Trophoblast cell (in vitro differentiated cells and primary cell): Measurements from ENCODE around the gene ABCA8.

ENCODE experiments used
- DNase-seq, 2 donors: peaks; one replicate each; pipeline ENCODE4 v3.0.0-alpha.2; 2016
- H2AFZ ChIP-seq: 2 replicates; pipeline ENCODE4 v1.6.1; 2013; ENCODE audit warnings: low read length, moderate library complexity, mild to moderate bottlenecking; ENCODE audit not compliant: insufficient read depth, poor library complexity
- H2AK5ac ChIP-seq: 2 replicates; pipeline ENCODE4 v1.6.1; 2013; ENCODE audit warnings: mild to moderate bottlenecking, low read length
- H2BK120ac ChIP-seq: 2 replicates; pipeline ENCODE4 v1.6.1; 2013; ENCODE audit warnings: low read length, mild to moderate bottlenecking, moderate library complexity; ENCODE audit not compliant: insufficient read depth, poor library complexity
- H2BK12ac ChIP-seq: 2 replicates; pipeline ENCODE4 v1.6.1; 2013; ENCODE audit warnings: mild to moderate bottlenecking, low read length, moderate library complexity
- H2BK5ac ChIP-seq: 2 replicates; pipeline ENCODE4 v1.6.1; 2013; ENCODE audit warnings: low read length, low read depth, moderate library complexity, mild to moderate bottlenecking; ENCODE audit not compliant: poor library complexity
- H3K14ac ChIP-seq: 2 replicates; pipeline ENCODE4 v1.6.1; 2013; ENCODE audit warnings: mild to moderate bottlenecking, low read length
- H3K18ac ChIP-seq: 2 replicates; pipeline ENCODE4 v1.6.1; 2013; ENCODE audit warnings: mild to moderate bottlenecking, low read length
- H3K23ac ChIP-seq: 2 replicates; pipeline ENCODE4 v1.6.1; 2013; ENCODE audit warnings: low read length
- H3K27ac ChIP-seq: 2 replicates; pipeline ENCODE4 v1.5.1; 2013; ENCODE audit warnings: low read depth, mild to moderate bottlenecking, inconsistent platforms, low read length, moderate library complexity
- H3K27me3 ChIP-seq: 2 replicates; pipeline ENCODE4 v1.6.1; 2013; ENCODE audit warnings: inconsistent platforms, mild to moderate bottlenecking, low read length, moderate library complexity; ENCODE audit not compliant: insufficient read depth
- H3K36me3 ChIP-seq, 2 experiments: 1 replicate in 1 of 2; 2 replicates in 1 of 2; pipeline ENCODE4 v1.6.1; 2013; ENCODE audit warnings: low read length in 2 of 2, mild to moderate bottlenecking in 2 of 2, moderate library complexity in 1 of 2; ENCODE audit not compliant: insufficient read depth in 2 of 2, control insufficient read depth in 1 of 2
- H3K4ac ChIP-seq: 2 replicates; pipeline ENCODE4 v1.6.1; 2013; ENCODE audit warnings: low read depth, mild to moderate bottlenecking, low read length, moderate library complexity
- H3K4me1 ChIP-seq, 2 experiments: 1 replicate in 1 of 2; 2 replicates in 1 of 2; pipeline ENCODE4 v1.6.1; 2013; ENCODE audit warnings: low read length in 2 of 2, mild to moderate bottlenecking in 2 of 2, moderate library complexity in 1 of 2; ENCODE audit not compliant: insufficient read depth in 2 of 2, control insufficient read depth in 1 of 2
- H3K4me2 ChIP-seq: 2 replicates; pipeline ENCODE4 v1.6.1; 2013; ENCODE audit warnings: inconsistent platforms, mild to moderate bottlenecking, low read length, moderate library complexity
- H3K4me3 ChIP-seq: 2 replicates; pipeline ENCODE4 v1.5.1; 2013; ENCODE audit warnings: mild to moderate bottlenecking, low read depth, low read length, inconsistent platforms
- H3K79me1 ChIP-seq: one replicate; pipeline ENCODE4 v1.6.1; 2013; ENCODE audit warnings: low read length
- H3K79me2 ChIP-seq: 2 replicates; pipeline ENCODE4 v1.6.1; 2013; ENCODE audit warnings: low read length, mild to moderate bottlenecking; ENCODE audit not compliant: control insufficient read depth, insufficient read depth, poor library complexity
- H3K9ac ChIP-seq: 2 replicates; pipeline ENCODE4 v1.6.1; 2013; ENCODE audit warnings: mild to moderate bottlenecking, low read length
- H3K9me3 ChIP-seq: 2 replicates; pipeline ENCODE4 v1.6.1; 2013; ENCODE audit warnings: low read depth, mild to moderate bottlenecking, control low read depth, inconsistent platforms, low read length; ENCODE audit not compliant: insufficient read depth
- H4K12ac ChIP-seq: 2 replicates; pipeline ENCODE4 v1.6.1; 2013; ENCODE audit warnings: low read depth, mild to moderate bottlenecking, low read length, moderate library complexity
- H4K8ac ChIP-seq: 2 replicates; pipeline ENCODE4 v1.6.1; 2013; ENCODE audit warnings: low read depth, mild to moderate bottlenecking, low read length, moderate library complexity
- H4K91ac ChIP-seq: one replicate; pipeline ENCODE4 v1.6.1; 2013; ENCODE audit warnings: low read depth, mild to moderate bottlenecking, low read length, moderate library complexity
- WGBS: extraction: QIAGEN DNeasy Blood & Tissue Kit; methylation state at CpG from one replicate; pipeline ENCODE4 v1.1.7; 2013; ENCODE audit warnings: missing lambda C conversion rate; ENCODE audit not compliant: insufficient read length, insufficient coverage; ENCODE audit errors: extremely low coverage; 5-methylcytosine and 5-hydroxymethylcytosine counted together

Gene ABCA8

DNA sequence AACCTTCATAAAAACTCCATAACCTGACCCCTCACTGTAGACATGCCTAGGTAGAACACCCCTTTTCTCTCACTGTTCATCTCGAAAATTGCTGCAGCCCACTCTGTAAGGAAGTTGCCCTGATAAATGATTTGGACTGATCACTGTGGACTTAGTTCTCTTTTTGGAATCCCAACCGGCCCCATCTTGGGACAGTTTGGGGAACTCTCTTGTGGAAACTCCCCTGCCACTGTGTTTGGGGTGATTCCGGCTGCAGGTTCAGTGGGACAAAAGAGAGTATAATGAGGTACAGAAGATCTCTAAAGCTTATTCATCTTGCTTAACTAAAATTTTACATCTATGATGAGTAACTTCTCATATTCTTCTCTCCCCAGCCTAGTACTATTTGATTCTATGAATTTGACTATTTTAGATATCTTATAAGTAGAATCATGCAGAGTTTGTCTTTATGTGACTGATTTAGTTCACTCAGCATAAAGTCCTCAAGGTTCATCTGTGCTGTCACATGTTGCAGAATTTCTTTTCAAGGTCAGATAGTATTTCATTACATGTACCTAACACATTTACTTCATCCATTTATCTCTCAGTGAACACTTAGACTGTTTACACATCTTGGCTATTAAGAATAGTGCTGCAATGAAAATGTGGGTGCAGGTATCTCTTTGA lies 84.9 kb downstream of the ABCA8 start:
- no peaks in the 10 kb centered on the region for H3K27me3 ChIP-seq
- no peak overlapping the region for H3K18ac ChIP-seq
- H3K79me2 ChIP-seq = no peaks in the 10 kb centered on the region
- H3K79me1 ChIP-seq = no peaks in the 10 kb centered on the region
- no peak for DNase-seq
- no peak overlapping the region for H3K23ac ChIP-seq
- no peak overlapping the region for H4K91ac ChIP-seq
- no peak overlapping the region for H2AFZ ChIP-seq
- no peak overlapping the region for H4K12ac ChIP-seq
- H2BK5ac ChIP-seq = no peak overlapping the region
- WGBS = no CpG with 5 or more reads among the region's 3 CpGs
- no peaks in the 10 kb centered on the region for H3K4me1 ChIP-seq
- H3K4me3 ChIP-seq = no peak overlapping the region
- no peak overlapping the region for H2BK12ac ChIP-seq
- H4K8ac ChIP-seq = no peak overlapping the region
- no peak overlapping the region for H2AK5ac ChIP-seq
- H3K9me3 ChIP-seq = no peaks in the 10 kb centered on the region
- no peak overlapping the region for H3K9ac ChIP-seq
- H3K14ac ChIP-seq = no peak overlapping the region
- no peaks in the 10 kb centered on the region for H3K36me3 ChIP-seq
- H3K4me2 ChIP-seq = no peak overlapping the region
- no peak overlapping the region for H3K4ac ChIP-seq
- H3K27ac ChIP-seq = no peak overlapping the region
- no peak overlapping the region for H2BK120ac ChIP-seq

DNA sequence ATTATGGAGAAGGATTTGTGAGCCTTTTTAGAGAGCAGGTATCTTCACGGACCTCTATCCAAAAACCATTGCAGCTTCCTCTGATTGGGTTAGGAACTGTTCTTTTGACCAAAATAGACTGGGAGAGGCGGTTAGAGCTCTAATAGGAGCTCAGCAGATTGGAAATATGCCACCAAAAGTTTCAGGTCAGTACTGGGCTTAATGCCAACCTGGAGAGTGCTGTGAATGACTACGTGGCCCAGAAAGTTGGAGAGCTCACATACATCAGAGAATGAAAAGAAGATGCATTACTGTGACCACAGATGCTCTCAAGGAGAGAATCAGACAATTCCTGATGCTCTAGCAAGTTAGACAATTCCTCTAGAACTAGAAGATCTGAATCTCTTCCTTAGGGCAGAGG lies 86.5 kb downstream of the ABCA8 start:
- Histone ChIP-seq H3K79me1 (no peaks in the 10 kb centered on the region), H4K8ac (no peak overlapping the region), H3K4ac (no peak overlapping the region), H2BK12ac (no peak overlapping the region), H3K4me3 (no peak overlapping the region), H3K27ac (no peak overlapping the region), H3K9ac (no peak overlapping the region), H3K14ac (no peak overlapping the region), H2AK5ac (no peak overlapping the region), H3K79me2 (no peaks in the 10 kb centered on the region), H2BK120ac (no peak overlapping the region), H4K91ac (no peak overlapping the region), H3K4me2 (no peak overlapping the region), H4K12ac (no peak overlapping the region), H3K18ac (no peak overlapping the region), H3K4me1 (no peaks in the 10 kb centered on the region), H2BK5ac (no peak overlapping the region), H2AFZ (no peak overlapping the region), H3K9me3 (no peaks in the 10 kb centered on the region), H3K27me3 (no peaks in the 10 kb centered on the region), H3K23ac (no peak overlapping the region), H3K36me3 (no peaks in the 10 kb centered on the region)
- no peak for DNase-seq
- WGBS = no CpG with 5 or more reads among the region's 3 CpGs

DNA sequence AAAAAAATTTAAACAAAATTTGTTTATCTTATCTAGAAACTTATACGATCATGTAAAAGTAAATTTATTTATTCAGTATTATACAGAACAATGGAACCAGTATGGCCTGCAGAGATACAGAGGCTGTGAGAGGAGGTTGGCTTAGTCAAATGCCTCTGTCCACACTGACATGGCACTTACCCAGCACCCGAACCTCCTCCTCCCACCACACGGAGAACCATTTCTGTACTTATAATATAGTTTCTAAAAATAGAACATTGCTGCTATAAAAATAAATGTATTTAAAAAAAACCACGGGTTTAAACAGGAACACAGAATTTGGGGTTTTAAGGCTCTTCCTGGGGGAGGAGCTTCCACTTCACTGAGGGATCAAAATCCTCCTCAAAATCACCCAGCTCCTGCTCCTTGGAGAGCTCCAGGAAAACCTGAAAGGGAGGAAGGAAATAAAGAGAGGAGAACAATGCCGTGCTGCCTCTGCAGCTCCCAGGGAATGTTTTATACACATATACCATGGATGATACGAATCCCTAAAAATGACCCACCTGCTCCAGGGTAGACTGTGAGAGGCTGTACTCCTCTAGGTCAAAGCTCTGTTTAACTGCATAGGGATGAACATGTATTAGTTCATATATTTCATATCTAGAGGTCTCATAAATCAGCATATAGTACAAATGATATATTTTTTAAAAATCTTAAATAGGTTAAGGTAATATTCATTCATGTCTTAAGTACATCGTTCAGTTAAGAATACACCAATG lies 87.3 kb downstream of the ABCA8 start:
- H3K18ac ChIP-seq = no peak overlapping the region
- H2AFZ ChIP-seq = no peak overlapping the region
- H2BK12ac ChIP-seq = no peak overlapping the region
- H3K79me2 ChIP-seq = no peaks in the 10 kb centered on the region
- H3K4me3 ChIP-seq = no peak overlapping the region
- no peak overlapping the region for H3K4me2 ChIP-seq
- H3K14ac ChIP-seq = no peak overlapping the region
- no peaks in the 10 kb centered on the region for H3K36me3 ChIP-seq
- H3K4ac ChIP-seq = no peak overlapping the region
- no peaks in the 10 kb centered on the region for H3K4me1 ChIP-seq
- no peak overlapping the region for H2BK120ac ChIP-seq
- H3K27me3 ChIP-seq = no peaks in the 10 kb centered on the region
- H4K91ac ChIP-seq = no peak overlapping the region
- H4K12ac ChIP-seq = no peak overlapping the region
- H3K27ac ChIP-seq = no peak overlapping the region
- H4K8ac ChIP-seq = no peak overlapping the region
- no peaks in the 10 kb centered on the region for H3K79me1 ChIP-seq
- no peaks in the 10 kb centered on the region for H3K9me3 ChIP-seq
- no peak overlapping the region for H2AK5ac ChIP-seq
- DNase-seq = no peak
- H3K9ac ChIP-seq = no peak overlapping the region
- WGBS = no CpG with 5 or more reads among the region's 7 CpGs
- H3K23ac ChIP-seq = no peak overlapping the region
- no peak overlapping the region for H2BK5ac ChIP-seq

DNA sequence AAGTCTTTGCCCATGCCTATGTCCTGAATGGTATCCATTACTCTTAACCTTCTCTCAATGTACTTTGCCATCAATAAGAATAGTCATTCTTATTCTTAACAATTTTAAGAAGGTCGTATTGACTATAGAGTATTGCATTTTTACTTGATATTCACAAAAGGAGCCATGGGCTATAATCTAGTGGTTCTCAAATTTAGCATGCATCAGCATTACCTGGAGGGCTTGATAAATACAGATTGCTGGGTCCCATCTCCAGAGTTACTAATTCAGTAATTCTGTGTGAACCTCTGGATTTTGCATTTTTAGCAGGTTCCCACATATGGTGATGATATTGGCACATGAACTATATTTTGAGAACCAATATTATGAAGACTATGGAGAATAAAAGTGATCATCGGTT lies 89.6 kb downstream of the ABCA8 start:
- no peak overlapping the region for H3K4ac ChIP-seq
- no peak overlapping the region for H4K8ac ChIP-seq
- H3K79me2 ChIP-seq = no peaks in the 10 kb centered on the region
- no peak overlapping the region for H3K4me2 ChIP-seq
- H3K79me1 ChIP-seq = no peaks in the 10 kb centered on the region
- no peak overlapping the region for H2BK12ac ChIP-seq
- no peak overlapping the region for H3K9ac ChIP-seq
- H4K91ac ChIP-seq = no peak overlapping the region
- H3K4me1 ChIP-seq = no peaks in the 10 kb centered on the region
- no peak for DNase-seq
- no peak overlapping the region for H3K23ac ChIP-seq
- H2AK5ac ChIP-seq = no peak overlapping the region
- no peak overlapping the region for H2AFZ ChIP-seq
- WGBS = no CpG with 5 or more reads among the region's 2 CpGs
- H4K12ac ChIP-seq = no peak overlapping the region
- no peaks in the 10 kb centered on the region for H3K27me3 ChIP-seq
- no peak overlapping the region for H3K4me3 ChIP-seq
- H3K27ac ChIP-seq = no peak overlapping the region
- no peaks in the 10 kb centered on the region for H3K9me3 ChIP-seq
- H2BK5ac ChIP-seq = no peak overlapping the region
- H3K14ac ChIP-seq = no peak overlapping the region
- H3K36me3 ChIP-seq = no peaks in the 10 kb centered on the region
- no peak overlapping the region for H3K18ac ChIP-seq
- H2BK120ac ChIP-seq = no peak overlapping the region
